A549 treated with Hydrocortisone at 1 μM for 4 hours (cell line): ENCODE data around the gene PRAMEF33. TPM values are rescaled to one million over a fixed set of nuclear protein-coding genes. Genes with fewer than 3 reads are reported as not detected.

ENCODE experiments used
- total RNA-seq: library from RNA; stranded (reverse); fragments of 200-300 nt; extraction: Qiagen RNA extraction; gene quantifications from 5 replicates; pipeline ENCODE4 v1.2.3, GENCODE V29; 2022

PRAMEF33 gene
- total RNA-seq: not detected in 5 replicates

DNA sequence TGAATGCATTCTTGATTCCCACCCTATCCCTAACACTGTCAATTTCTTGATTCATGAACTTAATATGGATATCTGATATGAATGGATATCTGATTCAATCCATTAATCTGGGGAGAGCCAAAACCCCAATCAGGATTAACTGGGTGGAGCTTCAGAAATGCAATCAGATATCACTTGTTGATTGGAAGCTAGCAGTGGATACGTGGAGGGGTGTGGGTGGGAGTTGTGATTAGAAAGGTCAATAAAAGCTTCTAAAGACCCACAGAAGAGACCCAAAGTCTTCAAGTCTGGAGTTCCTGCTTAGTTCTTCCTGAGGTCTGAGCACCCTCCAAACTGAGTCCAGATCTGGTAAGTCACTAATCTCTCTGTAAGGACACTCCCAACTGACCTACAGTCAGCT, at the start of gene PRAMEF33:
TSS of gene PRAMEF33 (plus strand) at position 301 of the 400 bp plus-strand sequence. CDS start 2,416 bp downstream, outside the sequence.

DNA sequence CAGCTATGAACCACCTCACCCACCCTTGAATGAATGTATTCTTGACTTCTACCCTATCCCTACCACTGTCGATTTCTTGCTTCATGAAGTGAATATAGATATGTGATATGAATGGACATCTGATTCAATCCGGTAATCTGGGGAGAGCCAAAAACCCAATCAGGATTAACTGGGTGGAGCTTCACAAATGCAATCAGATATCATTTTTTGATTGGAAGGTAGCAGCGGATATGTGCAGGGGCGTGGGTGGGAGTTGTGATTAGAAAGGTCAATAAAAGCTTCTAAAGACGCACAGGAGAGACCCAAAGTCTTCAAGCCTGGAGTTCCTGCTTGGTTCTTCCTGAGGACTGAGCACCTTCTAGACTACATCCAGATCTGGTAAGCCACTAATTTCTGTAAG, 49.4 kb upstream of the PRAMEF33 start, which contains the start of gene PRAMEF5:
TSS of gene PRAMEF5 (plus strand) at position 301 of the 400 bp plus-strand sequence. CDS start 5,071 bp downstream, outside the sequence.

GRCh38 chr1:13285037-13285436, 18.3 kb upstream of the PRAMEF33 start, which contains the start of gene PRAMEF8:
TSS of gene PRAMEF8 (minus strand) at chr1:13285137. CDS start at chr1:13284091, 1,046 bp downstream.

GRCh38 chr1:13315281-13315680, 11.9 kb downstream of the PRAMEF33 start, which contains the start of gene PRAMEF15:
TSS of gene PRAMEF15 (plus strand) at chr1:13315581. CDS start at chr1:13318408, 2,827 bp downstream.

GRCh38 chr1:13347034-13347433, 43.7 kb downstream of the PRAMEF33 start, which contains the start of gene PRAMEF14:
TSS of gene PRAMEF14 (minus strand) at chr1:13347134. CDS start at chr1:13345314, 1,820 bp downstream.

Other genes with a start within 250 kb of the PRAMEF33 start
- gene PRAMEF27, start 247.0 kb upstream of the PRAMEF33 start, total RNA-seq: not detected in 5 replicates
- not detected in 5 replicates for gene HNRNPCL3, start 242.8 kb upstream of the PRAMEF33 start, total RNA-seq
- gene PRAMEF25, start 232.8 kb upstream of the PRAMEF33 start, total RNA-seq: not detected in 5 replicates
- not detected in 5 replicates for gene HNRNPCL2, start 186.7 kb upstream of the PRAMEF33 start, total RNA-seq
- gene PRAMEF26, start 147.5 kb upstream of the PRAMEF33 start, total RNA-seq: not detected in 5 replicates
- not detected in 5 replicates for gene HNRNPCL4, start 137.9 kb upstream of the PRAMEF33 start, total RNA-seq
- gene PRAMEF9, start 131.7 kb upstream of the PRAMEF33 start, total RNA-seq: not detected in 5 replicates
- 0.06 TPM in 1 of 5 replicates, not detected in the others for gene PRAMEF13, start 102.1 kb upstream of the PRAMEF33 start, total RNA-seq
- not detected in 5 replicates for gene PRAMEF18, start 77.4 kb upstream of the PRAMEF33 start, total RNA-seq
- not detected in 5 replicates for gene PRAMEF5, start 49.3 kb upstream of the PRAMEF33 start, total RNA-seq
- not detected in 5 replicates for gene PRAMEF8, start 18.4 kb upstream of the PRAMEF33 start, total RNA-seq
- gene PRAMEF15, start 12.0 kb downstream of the PRAMEF33 start, total RNA-seq: not detected in 5 replicates
- not detected in 5 replicates for gene PRAMEF14, start 43.6 kb downstream of the PRAMEF33 start, total RNA-seq
- gene PRAMEF19, start 68.4 kb downstream of the PRAMEF33 start, total RNA-seq: not detected in 5 replicates
- gene PRAMEF17, start 86.1 kb downstream of the PRAMEF33 start, total RNA-seq: not detected in 5 replicates
- not detected in 5 replicates for gene PRAMEF20, start 106.9 kb downstream of the PRAMEF33 start, total RNA-seq
- gene LRRC38, start 210.5 kb downstream of the PRAMEF33 start, total RNA-seq: 0.05 to 0.08 TPM in 2 of 5 replicates, not detected in the others